NCI-H446 treated with DMSO at 0.1 percent for 48 hours (cell line): Measurements from ENCODE around the gene ATOH8.

Experiments used
- DNase-seq: peaks from one replicate; lab custom pipeline; 2025; lab: John Stamatoyannopoulos, UW

Gene ATOH8

DNA sequence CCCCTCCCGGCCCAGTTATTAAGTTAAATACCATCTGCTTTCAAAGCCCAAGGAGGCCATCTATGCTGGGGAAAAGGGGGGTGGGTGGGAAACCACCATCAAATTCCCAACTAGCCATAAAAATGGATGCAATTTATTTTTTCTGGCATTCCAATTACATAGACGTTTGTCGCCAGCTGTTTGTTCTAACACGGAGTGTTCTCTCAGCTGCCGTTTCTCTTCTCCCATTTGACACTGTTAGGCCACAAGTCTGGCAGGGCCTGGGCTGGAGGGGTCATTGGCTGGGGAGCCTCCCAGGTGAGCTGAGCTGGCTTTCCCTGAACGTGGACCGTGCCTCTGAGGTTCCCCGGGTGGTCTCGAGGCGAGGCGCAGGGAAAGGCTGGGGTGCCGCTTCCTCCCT lies 16.6 kb downstream of the ATOH8 start:
- no peak for DNase-seq

DNA sequence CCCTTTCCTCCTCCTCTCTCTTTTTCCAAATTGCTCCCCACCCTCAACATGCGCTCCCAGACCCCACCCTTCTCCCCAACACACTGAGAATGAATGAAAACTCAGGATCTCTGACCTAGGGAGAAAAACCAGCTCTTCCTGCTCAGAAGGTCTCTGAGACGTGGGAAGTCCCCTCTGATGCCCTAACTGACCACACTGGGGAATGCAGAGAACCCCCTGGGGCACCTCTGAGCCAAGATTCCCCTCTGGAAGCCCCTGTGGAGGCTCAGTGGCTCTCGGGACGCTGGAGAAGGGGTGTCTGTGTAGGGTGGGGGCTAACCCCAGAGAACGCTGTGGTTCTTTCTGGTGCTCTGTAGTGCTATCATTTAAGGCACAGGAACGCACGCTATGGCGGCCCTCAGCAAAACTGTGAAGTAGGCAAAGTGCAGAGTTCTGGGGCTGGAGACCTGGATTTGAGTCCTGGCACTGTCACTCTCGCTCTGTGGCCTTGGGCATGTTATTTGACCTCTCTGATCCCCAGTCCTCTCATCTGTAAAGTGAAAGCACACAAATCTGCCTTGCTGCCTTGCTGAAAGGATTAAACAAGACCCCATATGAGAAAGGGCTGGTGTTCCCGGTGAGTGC lies 17.1 kb downstream of the ATOH8 start:
- DNase-seq, result no peak

DNA sequence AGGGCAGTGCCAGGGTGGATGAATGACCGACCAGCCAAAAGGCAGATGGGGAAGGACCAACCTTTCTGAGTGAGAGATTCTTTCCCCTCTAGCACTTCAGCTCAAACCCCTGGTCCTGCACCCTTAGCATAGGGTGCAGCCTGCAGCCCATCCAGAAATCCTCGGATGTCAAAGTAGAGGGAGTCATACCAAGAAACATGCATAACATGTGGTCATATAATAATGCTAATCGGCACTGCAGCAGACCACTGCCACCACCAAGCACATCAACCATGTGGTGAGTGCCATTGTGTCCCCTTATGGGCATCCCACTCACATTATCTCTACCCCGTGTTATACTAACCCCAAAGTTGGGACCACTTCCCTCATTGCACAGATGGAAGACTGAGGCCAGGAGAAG lies 17.7 kb downstream of the ATOH8 start:
- no peak for DNase-seq

DNA sequence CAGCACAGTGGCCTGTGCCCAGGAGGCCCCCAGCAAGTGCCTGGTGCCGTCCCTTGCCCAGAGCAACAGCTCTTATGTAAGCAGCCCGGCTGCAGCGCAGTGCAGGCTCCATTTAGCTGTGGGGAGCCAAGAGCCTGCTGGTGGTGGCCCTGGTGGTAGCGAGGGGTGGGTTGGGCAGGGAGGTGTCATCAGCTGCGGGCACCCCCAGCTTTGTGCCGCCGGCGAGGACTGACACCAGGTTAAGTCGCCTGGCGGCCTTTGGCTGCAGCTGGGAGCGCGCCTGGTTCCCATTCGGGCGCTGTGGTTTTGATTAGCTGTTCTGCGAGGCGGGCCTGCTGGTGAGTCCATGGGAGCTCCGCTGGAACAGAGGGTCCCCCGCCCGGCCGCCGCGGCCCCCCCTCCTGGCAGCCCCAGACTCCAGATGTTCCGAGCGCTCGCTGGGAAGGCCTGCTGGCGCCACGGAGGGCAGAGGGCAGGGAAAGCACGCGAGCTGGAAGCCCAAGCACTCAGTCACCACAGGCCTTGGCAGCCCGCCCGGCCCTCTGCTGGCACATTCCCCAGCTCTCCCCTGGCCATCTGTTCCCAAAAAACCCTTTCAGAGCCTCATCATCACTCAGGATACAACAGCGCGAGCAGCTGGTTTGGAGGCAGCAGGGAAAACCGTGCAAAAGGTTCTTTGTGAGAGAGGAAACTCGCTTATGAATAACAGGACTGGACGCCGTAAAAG lies 18.4 kb downstream of the ATOH8 start:
- peak; percentile 98 for DNase-seq

DNA sequence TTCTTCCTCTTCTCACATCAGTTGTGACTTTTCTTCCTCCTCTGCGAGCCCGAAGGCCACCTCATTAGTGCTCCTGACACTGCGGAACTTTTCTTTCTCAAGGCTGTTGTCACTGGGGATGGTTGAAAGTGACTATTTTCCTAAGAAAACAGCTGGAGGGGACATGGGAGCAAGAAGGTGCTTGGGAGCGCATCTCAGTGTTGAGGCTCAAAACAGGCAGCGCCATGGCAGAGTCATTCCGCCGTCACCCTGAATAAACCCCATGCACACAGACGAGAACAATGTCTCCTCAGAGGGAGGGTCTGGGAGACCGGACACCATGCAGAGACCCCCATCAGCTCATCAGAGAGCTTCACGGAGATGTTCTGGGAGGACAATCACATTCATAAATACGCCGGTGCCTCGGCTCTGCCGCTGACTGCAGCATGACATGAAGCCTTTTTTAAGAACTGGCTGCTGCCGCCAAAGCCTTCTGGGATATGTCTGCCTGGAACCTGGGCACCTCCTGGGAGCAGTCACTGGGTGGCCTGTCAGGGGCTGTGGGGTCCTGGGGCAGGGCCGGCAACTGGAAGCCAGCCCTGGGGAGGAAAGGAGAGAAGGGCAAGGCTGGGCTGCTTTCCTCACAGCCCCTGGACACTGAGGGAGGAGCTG lies 19.2 kb downstream of the ATOH8 start:
- DNase-seq, result no peak

DNA sequence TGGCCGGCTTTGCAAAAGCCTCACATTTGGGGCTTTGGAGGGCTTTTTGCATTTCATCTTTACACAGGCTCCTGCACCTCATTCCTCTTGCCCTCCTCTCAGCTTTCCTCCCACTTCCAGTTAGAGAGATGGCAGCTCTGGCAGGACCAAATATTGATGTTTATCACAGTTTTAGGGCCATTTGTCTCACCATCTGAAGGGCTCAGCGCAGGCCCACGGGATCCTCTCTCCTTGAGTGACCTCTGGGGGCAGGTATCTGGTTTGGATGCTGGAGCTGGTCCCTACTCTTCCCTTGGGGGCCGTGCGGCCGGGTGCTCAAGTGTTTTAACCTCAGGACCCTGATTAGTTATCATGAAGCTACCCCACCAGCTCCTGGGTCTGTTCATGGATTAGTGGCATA lies 19.9 kb downstream of the ATOH8 start:
- no peak for DNase-seq

DNA sequence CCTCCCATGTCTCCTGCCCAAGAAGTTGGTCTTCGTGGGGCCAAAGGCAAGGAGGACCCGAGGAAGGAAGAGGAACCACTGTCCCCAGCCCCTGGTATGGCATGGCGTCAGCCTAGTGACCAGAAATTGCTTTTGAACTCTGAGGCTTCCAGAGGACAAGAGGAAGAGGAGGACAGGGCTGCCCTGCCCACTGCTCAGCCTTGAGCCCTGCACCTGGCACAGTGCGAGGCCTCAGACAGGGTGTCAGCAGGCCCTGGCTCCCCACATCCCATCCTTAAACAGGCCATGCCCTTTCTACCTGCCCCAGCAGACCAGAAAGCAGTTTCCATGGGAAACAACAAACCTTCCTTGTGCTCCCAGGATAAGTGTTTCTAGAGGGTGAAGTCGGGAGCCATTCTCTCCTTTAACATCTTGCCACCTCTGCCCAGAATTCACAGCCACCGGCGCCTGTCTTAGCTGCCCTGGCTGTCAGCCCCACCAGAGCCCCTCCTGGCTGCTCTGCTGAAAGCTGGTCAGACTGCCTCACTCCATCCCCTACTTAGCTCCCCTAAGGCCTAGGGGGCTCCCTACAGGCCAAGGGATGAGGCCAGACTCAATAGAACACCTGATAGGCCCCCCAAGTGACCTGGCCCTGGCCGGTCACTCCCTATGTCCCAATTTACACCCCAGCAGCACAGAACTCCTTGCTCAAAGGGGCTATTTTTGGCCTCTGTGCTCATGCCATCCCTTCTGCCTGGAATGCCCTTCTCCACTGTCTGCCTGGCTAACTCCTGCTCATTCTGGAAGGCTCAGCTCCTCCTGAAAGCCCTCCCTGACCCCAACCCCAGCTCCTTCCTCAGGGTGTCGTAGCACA lies 20.6 kb downstream of the ATOH8 start:
- no peak for DNase-seq

DNA sequence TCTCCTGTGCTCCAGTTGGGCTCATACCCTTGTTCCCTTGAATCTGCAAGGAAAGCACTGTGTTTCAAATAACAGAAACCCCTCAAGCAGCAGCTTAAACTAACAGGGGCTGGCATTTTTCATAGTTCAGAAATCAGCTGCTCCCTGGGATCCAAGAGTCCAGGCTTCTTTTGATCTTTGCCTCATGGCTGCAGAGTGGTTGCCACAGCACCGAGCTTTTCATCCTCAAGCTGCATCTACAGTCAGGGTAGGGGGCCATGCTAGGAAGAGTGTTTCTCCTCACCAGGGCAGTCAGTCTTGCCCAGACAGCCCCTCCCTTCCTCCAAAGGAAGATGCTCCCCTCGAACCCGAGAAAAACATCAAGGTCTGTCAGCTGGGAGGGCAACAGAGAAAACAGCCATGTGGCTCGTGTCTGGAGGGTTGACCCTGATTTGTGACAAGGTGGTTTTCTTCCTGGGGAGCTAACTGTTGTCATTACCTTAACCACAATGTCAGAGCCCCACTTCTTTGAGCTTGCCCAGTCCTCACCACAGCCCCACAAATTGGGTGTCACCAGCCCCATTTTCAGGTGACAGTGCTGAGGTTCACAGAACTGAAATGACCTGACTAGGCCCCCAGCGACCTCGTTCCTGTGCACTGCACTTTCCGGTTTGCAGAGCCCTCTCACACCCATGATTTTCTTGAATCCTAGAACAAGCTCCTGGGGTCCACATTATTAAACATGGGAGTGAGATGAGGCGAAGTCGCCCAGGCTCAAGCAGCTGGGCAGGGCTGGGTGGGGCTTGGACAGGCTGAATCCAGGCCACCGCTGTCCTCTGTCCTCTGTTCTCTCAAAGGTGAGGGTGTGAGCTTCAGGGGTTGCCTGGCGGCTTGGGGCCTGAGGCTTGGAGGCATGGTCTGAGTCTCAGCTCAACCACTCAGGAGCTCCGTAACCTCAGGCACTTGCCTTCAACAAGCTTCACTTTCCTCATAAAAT lies 21.9 kb downstream of the ATOH8 start:
- no peak for DNase-seq

DNA sequence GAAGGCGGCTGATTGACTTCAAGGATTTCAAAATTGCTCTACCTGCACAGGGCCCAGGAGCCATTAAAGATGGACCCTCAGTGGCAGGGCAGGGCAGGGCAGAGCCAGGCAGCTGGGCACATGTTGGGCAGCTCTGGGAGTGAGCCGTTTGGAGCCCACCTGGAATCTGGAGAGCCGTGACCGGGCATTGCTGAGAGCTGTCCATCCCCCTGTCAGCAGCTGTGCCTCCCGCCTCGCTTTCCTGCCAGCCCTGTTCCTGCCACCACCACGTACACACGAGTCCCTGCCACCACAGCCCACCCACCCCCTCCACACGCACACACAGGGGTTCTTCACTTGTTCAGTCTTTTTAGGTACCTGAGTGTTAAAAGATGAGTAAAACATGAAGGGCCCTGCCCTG lies 22.9 kb downstream of the ATOH8 start:
- DNase-seq, result no peak

DNA sequence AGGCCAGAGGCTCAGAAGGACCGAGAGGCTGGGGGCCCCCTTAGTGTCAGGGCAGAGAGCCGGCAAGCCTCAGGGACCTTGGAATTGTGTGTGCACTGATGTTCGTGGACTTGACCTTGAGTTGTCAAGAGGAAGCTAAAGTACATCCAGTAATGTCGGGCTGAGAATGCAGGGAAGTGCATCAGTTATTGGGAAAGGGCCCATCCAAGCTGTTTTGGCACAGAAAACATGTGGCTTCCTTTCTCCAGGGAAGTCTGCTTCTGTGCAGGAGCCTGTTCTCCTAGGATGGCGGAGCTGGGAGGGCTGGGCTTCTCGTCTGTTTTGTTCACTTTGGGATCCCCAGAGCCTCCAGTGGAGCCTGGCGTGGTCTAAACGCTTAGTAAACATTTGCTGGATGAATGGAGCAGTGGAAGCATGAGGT lies 23.7 kb downstream of the ATOH8 start:
- peak; percentile 80 for DNase-seq

DNA sequence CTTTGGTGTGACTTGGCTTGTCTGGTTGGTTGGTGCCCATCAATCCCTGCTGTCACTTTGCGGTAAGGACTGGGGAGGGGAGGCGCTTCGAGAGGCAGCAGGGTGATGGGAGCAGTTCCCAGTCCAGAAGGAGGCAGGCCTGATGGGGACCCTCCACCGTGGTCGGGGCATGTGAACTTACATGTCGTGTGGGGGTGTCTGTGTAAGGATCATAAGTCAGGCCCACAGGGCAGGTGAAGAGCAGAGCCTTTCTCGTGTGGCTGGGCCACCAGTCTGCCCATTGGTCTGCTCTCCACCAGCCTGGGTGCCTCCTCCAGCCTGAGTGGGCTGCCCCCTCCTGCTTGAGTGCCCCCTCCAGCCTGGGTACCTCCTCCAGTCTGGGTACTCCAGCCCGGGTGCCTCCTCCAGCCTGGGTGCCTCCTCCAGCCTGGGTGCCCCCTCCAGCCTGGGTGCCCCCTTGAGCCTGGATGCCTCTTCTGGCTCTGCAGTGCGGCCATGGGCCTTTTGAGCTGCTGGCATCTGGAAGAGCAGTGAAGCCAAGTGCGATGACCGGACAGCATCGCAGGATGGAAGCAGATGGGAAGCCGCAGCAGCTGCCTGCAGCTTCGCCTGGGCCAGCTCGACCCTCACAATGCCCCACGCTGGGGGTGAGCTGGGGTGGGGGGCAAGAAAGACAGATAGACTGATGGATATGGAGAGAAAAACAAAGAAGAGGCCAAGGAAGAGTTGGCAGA lies 25.0 kb downstream of the ATOH8 start:
- peak; percentile 87 for DNase-seq

DNA sequence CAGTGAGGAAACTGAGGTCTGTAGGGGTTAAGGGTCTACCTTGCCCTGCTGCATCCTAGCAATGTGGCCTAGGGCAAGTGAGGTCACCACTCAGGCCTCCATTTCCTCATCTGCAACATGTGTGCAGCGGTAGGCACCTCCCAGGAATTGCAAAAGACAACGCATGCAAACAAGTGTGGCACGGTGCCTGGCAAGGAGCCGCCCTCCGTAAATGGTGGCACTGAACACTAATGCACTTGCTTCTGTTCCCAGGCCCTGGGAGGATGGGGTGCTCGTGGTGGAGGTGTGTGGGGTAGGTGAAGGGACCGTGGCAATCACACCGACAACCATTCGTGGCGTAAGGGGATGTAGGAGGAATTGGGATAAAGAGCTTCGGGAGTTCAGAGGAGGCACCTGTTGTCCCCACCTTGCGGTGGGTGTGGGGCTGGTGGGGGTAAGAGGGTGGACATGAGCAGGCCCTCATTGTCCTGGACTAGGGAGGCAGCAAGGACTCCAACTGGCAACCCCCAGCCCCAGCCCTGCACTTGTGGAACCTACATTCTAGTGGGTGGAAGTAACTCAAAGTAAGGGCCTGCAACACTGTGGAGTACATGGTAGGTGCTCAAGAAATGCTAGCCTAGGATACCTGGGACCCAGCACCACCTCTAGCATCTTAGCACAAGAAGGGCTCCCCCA lies 26.0 kb downstream of the ATOH8 start:
- DNase-seq, result no peak

DNA sequence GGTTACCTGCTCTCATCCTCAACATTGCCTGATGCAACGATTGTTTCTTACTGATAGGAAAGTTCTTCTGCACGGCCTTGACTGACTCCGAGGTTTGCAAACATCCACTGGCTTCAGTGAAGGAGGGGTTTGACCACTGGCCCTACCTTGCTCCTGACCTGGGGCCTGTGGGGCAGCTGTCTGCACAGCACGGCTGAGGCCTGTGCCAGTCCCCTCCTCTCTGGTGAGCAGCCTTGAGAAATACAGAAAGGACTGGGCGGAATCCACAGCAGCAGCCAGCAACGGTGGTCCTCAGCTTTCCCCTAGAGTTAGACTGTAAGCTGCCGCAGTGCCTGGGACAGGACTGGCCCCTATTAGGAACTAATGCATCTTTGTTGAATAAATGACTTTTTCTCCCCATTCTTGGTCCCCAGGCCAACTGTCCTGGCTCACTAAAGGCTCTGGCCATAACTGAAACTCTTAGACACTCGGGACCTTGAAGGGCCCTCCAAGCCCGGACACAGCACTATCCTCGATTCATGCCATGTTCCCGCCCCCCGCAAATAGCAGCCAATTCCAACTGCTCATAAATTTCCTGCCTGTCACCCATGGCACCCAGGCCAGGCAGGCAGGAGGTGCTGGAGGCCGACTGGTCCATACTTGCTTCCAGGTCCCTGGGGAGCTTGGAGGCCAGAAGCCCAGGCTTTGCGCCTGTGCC lies 26.7 kb downstream of the ATOH8 start:
- peak; percentile 82 for DNase-seq

DNA sequence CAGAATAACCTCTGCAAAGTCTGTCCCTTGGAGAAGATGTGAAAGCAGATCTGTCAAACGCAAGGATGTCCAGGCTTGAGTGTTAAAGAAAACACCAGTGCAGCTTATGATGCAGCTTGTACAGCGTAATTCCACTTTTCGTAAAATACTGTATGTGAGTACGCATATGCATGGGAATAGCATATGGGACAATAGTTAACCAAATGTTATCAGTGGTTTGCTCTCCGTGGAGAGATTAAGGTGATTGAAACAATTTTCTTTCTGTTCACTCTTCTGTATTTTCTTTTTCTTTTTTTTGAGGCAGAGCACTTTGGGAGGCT lies 27.2 kb downstream of the ATOH8 start:
- no peak for DNase-seq

DNA sequence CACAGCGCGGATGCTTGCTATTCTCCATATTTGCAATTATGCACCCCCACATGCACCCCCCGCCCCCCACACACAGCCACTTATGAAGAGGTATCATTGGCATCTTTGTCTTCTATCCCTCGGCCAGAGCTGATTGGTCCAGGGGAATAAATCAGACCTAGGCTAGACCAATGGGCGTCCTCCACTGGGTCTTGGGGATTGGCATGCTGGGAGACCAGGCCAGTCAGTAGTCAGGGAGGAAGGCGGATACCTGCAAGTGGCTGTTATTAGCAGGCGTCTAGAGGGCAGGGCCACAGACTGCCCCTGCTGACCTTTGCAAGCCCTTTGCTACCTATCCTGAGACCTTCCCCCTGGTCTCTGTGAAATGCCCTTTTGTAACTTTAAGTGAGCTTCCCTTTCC lies 30.0 kb downstream of the ATOH8 start:
- no peak for DNase-seq

DNA sequence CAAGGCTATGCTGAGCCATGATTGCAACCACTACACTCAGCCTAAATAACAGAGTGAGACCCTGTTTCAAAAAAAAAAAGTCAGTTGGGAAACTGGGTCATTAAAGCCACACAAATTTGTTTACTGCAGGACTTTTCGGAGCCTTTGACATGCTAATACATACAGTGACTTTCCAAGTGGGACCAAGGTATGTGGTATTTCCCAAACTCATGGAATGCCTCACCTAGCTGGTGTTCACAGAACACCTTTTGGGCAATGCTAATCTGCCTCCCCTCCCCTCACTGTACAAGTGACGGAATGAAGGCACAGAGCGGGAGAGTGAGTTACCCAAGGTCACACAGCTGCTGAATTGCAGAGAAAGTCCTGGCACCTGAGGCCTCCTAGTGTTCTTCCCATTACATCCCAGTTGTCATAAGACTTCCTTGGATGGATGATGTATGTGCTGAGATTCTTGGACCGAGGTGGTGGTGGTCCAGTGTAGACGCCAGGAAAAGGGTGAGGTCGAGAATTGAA lies 30.7 kb downstream of the ATOH8 start:
- DNase-seq, result no peak

DNA sequence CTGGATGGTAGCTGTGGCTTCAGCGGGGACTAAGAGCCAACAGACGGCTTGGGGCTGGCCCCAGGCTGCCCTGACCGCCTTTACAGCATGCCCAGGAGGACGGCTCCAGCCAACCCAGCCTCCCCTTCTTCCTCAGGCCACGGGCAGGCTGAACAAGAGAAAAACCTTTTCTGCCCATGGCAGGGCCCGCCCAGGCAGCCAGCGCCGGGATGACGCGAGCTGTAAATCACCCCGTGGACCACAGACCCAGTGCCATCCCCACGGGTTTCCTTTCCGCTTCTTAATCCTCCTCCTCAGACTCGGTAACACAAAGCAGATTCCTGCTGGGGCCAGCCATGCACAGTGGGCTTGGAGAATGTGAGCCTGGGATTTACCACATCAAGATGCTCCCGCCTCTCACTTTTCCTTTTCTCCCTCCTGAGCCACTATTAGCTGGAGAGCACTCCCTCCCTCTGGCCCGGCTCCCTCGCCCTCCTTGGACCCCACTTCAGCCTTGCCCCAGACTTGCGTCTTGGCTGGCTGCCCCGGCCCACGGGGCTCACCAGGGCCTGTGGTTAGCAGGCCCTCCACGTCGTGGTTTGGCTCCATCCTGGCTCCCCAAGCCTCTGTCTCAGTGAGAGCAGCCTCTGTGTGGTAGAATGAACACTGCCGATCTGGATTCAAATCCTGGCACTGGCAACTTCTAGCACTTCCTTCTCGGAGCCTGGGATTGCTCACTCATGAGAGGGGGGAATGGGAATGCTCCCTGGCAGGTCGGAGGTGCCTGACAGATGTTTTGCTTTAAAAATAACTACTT lies 31.4 kb downstream of the ATOH8 start:
- DNase-seq, result peak; percentile 95

DNA sequence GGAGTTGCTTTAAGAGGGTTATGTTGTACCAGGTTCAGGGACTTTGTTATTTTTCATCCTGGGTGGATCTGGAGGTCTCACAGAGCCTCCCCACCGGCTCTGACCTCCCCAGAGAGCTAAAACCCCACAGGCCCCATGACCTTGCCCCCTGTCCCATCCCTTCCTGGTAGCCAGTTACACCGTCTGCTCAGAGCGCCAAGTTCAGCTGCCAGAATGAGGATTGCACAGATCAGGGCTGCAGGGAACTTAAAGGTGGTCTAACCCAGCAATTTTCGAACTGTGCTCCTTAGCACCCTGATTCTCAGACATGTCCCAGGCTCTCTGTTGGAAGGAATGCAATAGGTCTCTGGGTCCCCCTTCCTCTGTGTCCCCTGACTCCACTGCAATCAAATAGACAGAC lies 32.1 kb downstream of the ATOH8 start:
- DNase-seq, result no peak

DNA sequence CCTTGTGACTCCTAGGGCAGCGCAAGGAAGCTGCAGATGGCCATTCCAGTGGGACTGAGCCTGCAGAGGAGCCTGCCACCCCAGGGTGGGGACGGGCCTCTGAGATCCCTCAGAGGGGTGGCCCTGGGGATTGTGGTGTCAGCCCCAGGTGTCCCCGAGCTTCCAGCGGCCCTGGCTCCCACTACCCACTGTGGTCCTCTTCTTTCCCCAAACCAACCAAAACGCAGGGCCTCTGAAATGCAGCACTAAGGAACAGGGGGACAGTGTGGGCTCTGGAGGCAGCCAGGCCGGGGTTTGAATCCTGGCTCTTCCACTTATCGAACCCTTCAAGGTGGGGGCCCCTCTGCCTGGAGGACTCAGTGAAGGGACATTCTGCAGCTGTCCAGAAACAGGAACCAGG lies 32.7 kb downstream of the ATOH8 start:
- no peak for DNase-seq
